ENCODE data around the gene SHISAL2A. TPM values are rescaled to one million over a fixed set of nuclear protein-coding genes. Genes with fewer than 3 reads are reported as not detected.

SHISAL2A gene
- total and polyA plus RNA-seq, 10 of the 15 experiments (the other 5 are each of a cell fraction or from before 2014, with no cell fraction given): 0.18 to 0.67 (median 0.45) TPM

DNA sequence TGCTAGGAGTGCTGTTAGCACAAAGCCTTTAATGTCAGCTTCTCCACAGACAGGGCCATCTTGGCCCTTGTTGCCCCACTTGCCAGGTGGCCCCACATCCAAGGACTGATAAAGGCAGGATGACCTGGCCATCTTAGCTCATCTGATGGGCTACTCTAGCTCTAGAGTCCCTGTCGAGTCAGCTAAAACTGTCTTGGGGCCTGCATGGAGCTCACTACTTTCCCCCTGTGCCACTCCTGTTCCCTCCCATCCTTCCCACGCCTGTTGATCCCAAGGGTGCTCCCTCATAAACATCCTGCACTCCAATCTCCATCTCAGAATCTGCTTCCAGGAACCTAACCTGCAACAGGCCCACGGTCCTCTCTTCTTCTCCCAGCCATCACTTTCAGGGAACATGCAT is 31.4 kb upstream of the SHISAL2A start (continued):
- TF ChIP-seq ESRRA (IDR thresholded peaks at IDR 0.05; ENCODE audit: low read length) (no peak), MTA3 (IDR thresholded peaks at IDR 0.05; ENCODE audit: borderline replicate concordance, low read length) (no peak), MYB (IDR thresholded peaks at IDR 0.05; ENCODE audit: borderline replicate concordance, low read depth, low read length) (no peak)
- TF ChIP-seq, protein P1, sequence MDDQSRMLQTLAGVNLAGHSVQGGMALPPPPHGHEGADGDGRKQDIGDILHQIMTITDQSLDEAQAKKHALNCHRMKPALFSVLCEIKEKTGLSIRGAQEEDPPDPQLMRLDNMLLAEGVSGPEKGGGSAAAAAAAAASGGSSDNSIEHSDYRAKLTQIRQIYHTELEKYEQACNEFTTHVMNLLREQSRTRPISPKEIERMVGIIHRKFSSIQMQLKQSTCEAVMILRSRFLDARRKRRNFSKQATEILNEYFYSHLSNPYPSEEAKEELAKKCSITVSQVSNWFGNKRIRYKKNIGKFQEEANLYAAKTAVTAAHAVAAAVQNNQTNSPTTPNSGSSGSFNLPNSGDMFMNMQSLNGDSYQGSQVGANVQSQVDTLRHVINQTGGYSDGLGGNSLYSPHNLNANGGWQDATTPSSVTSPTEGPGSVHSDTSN (IDR thresholded peaks at IDR 0.05; ENCODE audit: insufficient replicate concordance, low read depth, low read length): no peak
- TF ChIP-seq, protein P2, sequence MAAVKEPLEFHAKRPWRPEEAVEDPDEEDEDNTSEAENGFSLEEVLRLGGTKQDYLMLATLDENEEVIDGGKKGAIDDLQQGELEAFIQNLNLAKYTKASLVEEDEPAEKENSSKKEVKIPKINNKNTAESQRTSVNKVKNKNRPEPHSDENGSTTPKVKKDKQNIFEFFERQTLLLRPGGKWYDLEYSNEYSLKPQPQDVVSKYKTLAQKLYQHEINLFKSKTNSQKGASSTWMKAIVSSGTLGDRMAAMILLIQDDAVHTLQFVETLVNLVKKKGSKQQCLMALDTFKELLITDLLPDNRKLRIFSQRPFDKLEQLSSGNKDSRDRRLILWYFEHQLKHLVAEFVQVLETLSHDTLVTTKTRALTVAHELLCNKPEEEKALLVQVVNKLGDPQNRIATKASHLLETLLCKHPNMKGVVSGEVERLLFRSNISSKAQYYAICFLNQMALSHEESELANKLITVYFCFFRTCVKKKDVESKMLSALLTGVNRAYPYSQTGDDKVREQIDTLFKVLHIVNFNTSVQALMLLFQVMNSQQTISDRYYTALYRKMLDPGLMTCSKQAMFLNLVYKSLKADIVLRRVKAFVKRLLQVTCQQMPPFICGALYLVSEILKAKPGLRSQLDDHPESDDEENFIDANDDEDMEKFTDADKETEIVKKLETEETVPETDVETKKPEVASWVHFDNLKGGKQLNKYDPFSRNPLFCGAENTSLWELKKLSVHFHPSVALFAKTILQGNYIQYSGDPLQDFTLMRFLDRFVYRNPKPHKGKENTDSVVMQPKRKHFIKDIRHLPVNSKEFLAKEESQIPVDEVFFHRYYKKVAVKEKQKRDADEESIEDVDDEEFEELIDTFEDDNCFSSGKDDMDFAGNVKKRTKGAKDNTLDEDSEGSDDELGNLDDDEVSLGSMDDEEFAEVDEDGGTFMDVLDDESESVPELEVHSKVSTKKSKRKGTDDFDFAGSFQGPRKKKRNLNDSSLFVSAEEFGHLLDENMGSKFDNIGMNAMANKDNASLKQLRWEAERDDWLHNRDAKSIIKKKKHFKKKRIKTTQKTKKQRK (IDR thresholded peaks at IDR 0.05; ENCODE audit: low read depth, low read length): no peak
